DND-41 (cell line): Measurements from ENCODE around the gene PSMG3.

ENCODE experiments used
- ATAC-seq: fragments of 200-7000 bp; cut with Tn5 transposase; 3 replicates; pipeline ENCODE4 v1.9.1; 2021; ENCODE audit warnings: low read depth; ENCODE audit not compliant: insufficient read depth
- DNase-seq: peaks from one replicate; pipeline ENCODE4 v3.0.0-alpha.2; 2020
- H2AFZ ChIP-seq: 2 replicates; pipeline ENCODE4 v1.6.0; 2012; ENCODE audit warnings: low read depth, low read length
- H3K27ac ChIP-seq: 2 replicates; pipeline ENCODE4 v1.5.1; 2012; ENCODE audit warnings: low read length, inconsistent platforms
- H3K27me3 ChIP-seq: fragments of 200-600 bp; sonication (generic); 2 replicates; pipeline ENCODE4 v1.6.0; 2012; ENCODE audit warnings: low read length, mild to moderate bottlenecking, inconsistent platforms; ENCODE audit not compliant: insufficient read depth, poor library complexity
- H3K36me3 ChIP-seq: 2 replicates; pipeline ENCODE4 v1.5.1; 2012; ENCODE audit warnings: low read length, inconsistent platforms; ENCODE audit not compliant: insufficient read depth
- H3K4me1 ChIP-seq: 2 replicates; pipeline ENCODE4 v1.5.1; 2012; ENCODE audit warnings: mild to moderate bottlenecking, low read length; ENCODE audit not compliant: insufficient read depth
- H3K4me2 ChIP-seq: 2 replicates; pipeline ENCODE4 v1.6.0; 2012; ENCODE audit warnings: mild to moderate bottlenecking, moderate library complexity, low read length, inconsistent platforms; ENCODE audit not compliant: insufficient read depth
- H3K4me3 ChIP-seq, 2 experiments: fragments of 200-600 bp in 1 of 2; shearing (Covaris generic) in 1 of 2; 2 replicates each; pipeline ENCODE4 v1.5.1; 2012 to 2016; ENCODE audit warnings: inconsistent platforms in 2 of 2, low read length in 2 of 2, mild to moderate bottlenecking in 2 of 2, low read depth in 1 of 2, moderate library complexity in 1 of 2
- H3K79me2 ChIP-seq: 2 replicates; pipeline ENCODE4 v1.6.0; 2012; ENCODE audit warnings: low read length, inconsistent platforms; ENCODE audit not compliant: insufficient read depth
- H3K9ac ChIP-seq: 2 replicates; pipeline ENCODE4 v1.6.0; 2012; ENCODE audit warnings: low read depth, mild to moderate bottlenecking, inconsistent platforms, low read length, moderate library complexity
- H3K9me3 ChIP-seq: 2 replicates; pipeline ENCODE4 v1.5.1; 2012; ENCODE audit warnings: low read length, moderate library complexity, mild to moderate bottlenecking, inconsistent platforms; ENCODE audit not compliant: insufficient read depth, severe bottlenecking
- H4K20me1 ChIP-seq: 2 replicates; pipeline ENCODE4 v1.6.0; 2012; ENCODE audit warnings: low read length; ENCODE audit not compliant: insufficient read depth
- EZH2 ChIP-seq: IDR thresholded peaks from 3 replicates; pipeline ENCODE4 v1.6.1; 2012; ENCODE audit warnings: borderline replicate concordance, low read depth, mild to moderate bottlenecking, moderate library complexity, low read length, inconsistent platforms; ENCODE audit not compliant: severe bottlenecking
- TF ChIP-seq, protein P1 (sequence below): IDR thresholded peaks from 2 replicates; pipeline ENCODE4 v1.5.1; 2012; ENCODE audit warnings: borderline replicate concordance, low read length, moderate library complexity, mild to moderate bottlenecking; ENCODE audit not compliant: poor library complexity, severe bottlenecking; ENCODE audit errors: extremely low read depth

PSMG3 gene

GRCh38 chr7:1597066-1597760 lies 27.4 kb upstream of the PSMG3 start:
- Histone ChIP-seq H3K27me3 (no peaks in the 10 kb centered on the region), H3K4me1 (peaks cover 20% of the 10 kb centered on the region), H3K27ac (peak overlapping the region; percentile 36; the same call in 1 of the 2 replicates), H3K36me3 (no peaks in the 10 kb centered on the region), H3K4me2 (no peak overlapping the region), H3K9me3 (no peaks in the 10 kb centered on the region), H2AFZ (no peak overlapping the region), H3K79me2 (no peaks in the 10 kb centered on the region), H4K20me1 (no peaks in the 10 kb centered on the region), H3K4me3 (no peak overlapping the region), H3K9ac (no peak overlapping the region)
- no peak for DNase-seq
- no peak for ATAC-seq
- TF ChIP-seq, protein P1, sequence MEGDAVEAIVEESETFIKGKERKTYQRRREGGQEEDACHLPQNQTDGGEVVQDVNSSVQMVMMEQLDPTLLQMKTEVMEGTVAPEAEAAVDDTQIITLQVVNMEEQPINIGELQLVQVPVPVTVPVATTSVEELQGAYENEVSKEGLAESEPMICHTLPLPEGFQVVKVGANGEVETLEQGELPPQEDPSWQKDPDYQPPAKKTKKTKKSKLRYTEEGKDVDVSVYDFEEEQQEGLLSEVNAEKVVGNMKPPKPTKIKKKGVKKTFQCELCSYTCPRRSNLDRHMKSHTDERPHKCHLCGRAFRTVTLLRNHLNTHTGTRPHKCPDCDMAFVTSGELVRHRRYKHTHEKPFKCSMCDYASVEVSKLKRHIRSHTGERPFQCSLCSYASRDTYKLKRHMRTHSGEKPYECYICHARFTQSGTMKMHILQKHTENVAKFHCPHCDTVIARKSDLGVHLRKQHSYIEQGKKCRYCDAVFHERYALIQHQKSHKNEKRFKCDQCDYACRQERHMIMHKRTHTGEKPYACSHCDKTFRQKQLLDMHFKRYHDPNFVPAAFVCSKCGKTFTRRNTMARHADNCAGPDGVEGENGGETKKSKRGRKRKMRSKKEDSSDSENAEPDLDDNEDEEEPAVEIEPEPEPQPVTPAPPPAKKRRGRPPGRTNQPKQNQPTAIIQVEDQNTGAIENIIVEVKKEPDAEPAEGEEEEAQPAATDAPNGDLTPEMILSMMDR, result no peak
- TF ChIP-seq EZH2, result no peak

- no peak overlapping the region for H3K4me3 ChIP-seq
- no peaks in the 10 kb centered on the region for H3K9me3 ChIP-seq
- DNase-seq (no peak), ATAC-seq (no peak)
- H2AFZ ChIP-seq, result no peak overlapping the region
- H3K9ac ChIP-seq, result no peak overlapping the region
- H3K27me3 ChIP-seq, result no peaks in the 10 kb centered on the region
- H4K20me1 ChIP-seq, result no peaks in the 10 kb centered on the region
- no peak overlapping the region for H3K4me2 ChIP-seq
- H3K27ac ChIP-seq, result no peak overlapping the region
- TF ChIP-seq EZH2, result no peak
- TF ChIP-seq, protein P1, result no peak
- no peaks in the 10 kb centered on the region for H3K36me3 ChIP-seq
- no peaks in the 10 kb centered on the region for H3K79me2 ChIP-seq
- peaks cover 28% of the 10 kb centered on the region for H3K4me1 ChIP-seq
These were observed 26.6 kb upstream of the PSMG3 start for GRCh38 chr7:1596181-1597043.

DNA sequence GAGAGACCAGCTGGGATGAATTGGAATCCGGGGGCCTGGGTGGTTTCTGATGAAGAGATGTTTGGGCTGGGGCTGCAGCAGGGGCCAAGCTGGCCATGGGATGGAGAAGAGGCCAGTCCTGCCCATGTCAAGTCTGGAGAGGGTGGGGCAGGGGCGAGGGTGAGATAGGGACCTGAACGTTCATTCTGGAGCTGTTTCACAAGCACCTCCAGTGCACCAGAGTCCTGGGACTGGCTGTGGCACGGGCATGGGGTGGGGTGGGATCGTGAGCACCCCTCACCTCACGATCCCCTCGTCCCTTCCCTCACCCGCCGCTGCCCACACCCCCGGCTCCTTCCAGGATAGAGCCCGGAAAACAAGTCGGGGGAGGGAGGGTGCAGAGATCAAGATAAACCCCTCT lies 25.8 kb upstream of the PSMG3 start:
- peaks cover 36% of the 10 kb centered on the region for H3K4me1 ChIP-seq
- no peaks in the 10 kb centered on the region for H3K36me3 ChIP-seq
- H3K27ac ChIP-seq, result no peak overlapping the region; the same call in 1 of the 2 replicates
- no peaks in the 10 kb centered on the region for H3K9me3 ChIP-seq
- no peak overlapping the region for H3K9ac ChIP-seq
- DNase-seq (no peak), ATAC-seq (no peak)
- no peaks in the 10 kb centered on the region for H3K79me2 ChIP-seq
- H2AFZ ChIP-seq, result no peak overlapping the region
- no peaks in the 10 kb centered on the region for H3K27me3 ChIP-seq
- TF ChIP-seq EZH2, result no peak
- H4K20me1 ChIP-seq, result no peaks in the 10 kb centered on the region
- no peak overlapping the region for H3K4me2 ChIP-seq
- H3K4me3 ChIP-seq, result no peak overlapping the region

DNA sequence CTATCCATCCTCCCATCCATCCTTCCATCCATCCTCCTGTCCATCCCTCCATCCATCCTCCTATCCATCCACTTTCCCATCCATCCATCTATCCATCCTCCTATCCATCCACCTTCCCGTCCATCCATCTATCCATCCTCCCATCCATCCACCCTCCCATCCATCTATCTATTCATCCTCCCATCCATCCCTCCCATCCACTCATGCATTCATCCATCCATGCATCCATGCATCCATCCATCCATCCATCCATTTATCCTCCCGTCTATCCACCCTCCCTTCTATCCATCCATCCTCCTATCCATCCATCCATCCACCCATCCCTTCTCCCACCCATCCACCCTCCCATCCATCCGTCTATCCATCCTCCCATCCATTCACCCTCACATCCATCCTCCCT lies 25.2 kb upstream of the PSMG3 start:
- Histone ChIP-seq H3K4me3 (no peak overlapping the region), H3K36me3 (no peaks in the 10 kb centered on the region), H3K4me2 (no peak overlapping the region), H4K20me1 (no peaks in the 10 kb centered on the region), H3K27ac (no peak overlapping the region; the same call in 1 of the 2 replicates), H3K27me3 (no peaks in the 10 kb centered on the region), H3K9ac (no peak overlapping the region), H3K9me3 (no peaks in the 10 kb centered on the region), H3K4me1 (peaks cover 42% of the 10 kb centered on the region), H2AFZ (no peak overlapping the region), H3K79me2 (no peaks in the 10 kb centered on the region)
- ATAC-seq (no peak), DNase-seq (no peak)
- TF ChIP-seq, protein P1, result no peak
- no peak for TF ChIP-seq EZH2
